NCI-H1417 (cell line): ENCODE data around the gene UBE2K.
"Not testable (repeated sequence)": the region's sequence is repeated elsewhere in the genome, so short reads cannot be mapped to it uniquely, and the experiment has no call there.

Experiments used
- DNase-seq, 3 experiments: peaks; one replicate each; lab custom pipeline; 2025; lab: John Stamatoyannopoulos, UW

UBE2K gene

GRCh38 chr4:39689970-39690369 lies 8.0 kb upstream of the UBE2K start:
- no peak for DNase-seq

DNA sequence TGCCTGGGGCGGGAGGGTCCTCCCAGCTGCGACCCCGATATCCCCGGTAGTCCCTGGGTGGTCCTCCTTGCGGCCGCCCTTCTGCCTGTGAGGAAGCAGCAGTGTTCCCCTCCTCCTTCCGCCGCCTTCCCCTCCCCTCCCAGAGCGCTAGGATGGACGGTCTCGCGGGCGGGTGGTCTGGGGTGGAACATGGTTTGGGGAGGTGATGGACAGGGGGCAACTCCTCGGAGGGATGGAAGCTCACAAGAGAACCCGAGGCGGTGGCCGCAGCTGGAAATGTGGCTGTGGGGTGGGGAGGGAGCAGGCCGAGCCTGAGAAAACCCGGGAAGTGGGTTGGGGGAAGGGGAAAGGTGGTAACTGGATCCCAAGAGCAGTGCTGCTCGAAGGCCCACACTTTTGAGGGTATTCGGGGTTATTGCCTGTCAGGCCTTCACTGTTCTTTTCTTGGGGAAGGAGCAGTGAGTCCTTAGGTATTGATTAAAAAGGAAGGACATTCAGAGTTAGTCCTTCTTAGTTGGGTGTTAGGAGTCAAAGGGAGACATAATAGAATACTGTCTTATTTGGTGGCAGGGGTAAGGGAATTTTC lies 581 bp downstream of the UBE2K start:
- peak; percentile 50 to 84 (median 71) for DNase-seq

GRCh38 chr4:39699687-39700409 lies 1.9 kb downstream of the UBE2K start:
- DNase-seq: no peak

DNA sequence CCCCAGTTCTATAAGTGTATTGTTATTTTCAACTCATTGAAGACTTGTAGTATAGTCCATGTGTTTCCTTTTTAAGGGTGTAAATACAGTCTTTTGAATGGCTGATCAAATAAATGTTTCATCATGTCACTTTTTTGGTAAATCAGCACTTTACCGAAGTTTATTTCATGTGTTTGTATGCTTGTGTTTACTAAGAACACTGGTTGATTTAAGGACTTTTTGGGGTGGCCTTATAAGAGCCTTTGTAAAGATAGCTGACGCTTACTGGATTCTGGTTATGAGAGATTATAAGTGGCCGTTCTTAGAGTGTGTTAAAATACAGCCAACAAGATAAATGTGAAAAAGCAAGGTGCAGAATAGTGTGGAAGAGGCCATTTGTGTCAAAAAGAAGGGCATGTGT lies 2.6 kb downstream of the UBE2K start:
- no peak for DNase-seq

DNA sequence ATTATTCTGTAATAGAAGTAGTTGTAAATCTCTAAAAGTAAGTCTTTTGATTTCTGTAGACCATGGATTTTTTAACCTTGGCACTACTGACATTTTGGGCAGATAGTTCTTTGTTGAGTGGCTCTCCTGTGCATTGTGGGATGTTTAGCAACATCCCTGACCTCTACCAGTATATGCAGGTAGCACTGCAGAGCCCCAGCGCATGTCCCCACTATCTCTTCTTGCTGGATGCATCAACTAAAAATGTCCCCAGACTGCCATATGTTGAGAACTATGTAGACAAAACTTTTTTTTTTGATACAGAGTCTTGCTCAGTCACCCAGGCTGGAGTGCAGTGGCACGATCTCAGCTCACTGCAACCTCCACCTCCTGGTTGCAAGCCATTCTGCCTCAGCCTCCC lies 4.8 kb downstream of the UBE2K start:
- DNase-seq: no peak

GRCh38 chr4:39704789-39705188 lies 6.9 kb downstream of the UBE2K start:
- DNase-seq: not testable (repeated sequence)

DNA sequence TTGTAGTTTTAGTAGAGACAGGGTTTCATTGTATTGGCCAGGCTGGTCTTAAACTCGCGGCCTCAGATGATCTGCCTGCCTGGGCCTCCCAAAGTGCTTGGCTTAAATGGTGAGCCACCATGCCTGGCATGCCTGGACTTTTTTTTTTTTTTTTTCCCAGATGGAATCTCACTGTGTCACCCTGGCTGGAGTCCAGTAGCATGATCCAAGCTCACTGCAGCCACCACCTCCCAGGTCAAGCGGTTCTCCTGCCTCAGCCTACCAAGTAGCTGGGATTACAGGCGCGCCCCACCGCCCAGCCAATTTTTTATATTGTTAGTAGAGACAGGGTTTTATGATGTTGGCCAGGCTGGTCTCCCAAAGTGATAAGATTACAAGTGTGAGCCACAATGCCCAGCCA lies 8.4 kb downstream of the UBE2K start:
- DNase-seq: no peak

- no peak for DNase-seq
These were observed 9.0 kb downstream of the UBE2K start for GRCh38 chr4:39706741-39707511.

DNA sequence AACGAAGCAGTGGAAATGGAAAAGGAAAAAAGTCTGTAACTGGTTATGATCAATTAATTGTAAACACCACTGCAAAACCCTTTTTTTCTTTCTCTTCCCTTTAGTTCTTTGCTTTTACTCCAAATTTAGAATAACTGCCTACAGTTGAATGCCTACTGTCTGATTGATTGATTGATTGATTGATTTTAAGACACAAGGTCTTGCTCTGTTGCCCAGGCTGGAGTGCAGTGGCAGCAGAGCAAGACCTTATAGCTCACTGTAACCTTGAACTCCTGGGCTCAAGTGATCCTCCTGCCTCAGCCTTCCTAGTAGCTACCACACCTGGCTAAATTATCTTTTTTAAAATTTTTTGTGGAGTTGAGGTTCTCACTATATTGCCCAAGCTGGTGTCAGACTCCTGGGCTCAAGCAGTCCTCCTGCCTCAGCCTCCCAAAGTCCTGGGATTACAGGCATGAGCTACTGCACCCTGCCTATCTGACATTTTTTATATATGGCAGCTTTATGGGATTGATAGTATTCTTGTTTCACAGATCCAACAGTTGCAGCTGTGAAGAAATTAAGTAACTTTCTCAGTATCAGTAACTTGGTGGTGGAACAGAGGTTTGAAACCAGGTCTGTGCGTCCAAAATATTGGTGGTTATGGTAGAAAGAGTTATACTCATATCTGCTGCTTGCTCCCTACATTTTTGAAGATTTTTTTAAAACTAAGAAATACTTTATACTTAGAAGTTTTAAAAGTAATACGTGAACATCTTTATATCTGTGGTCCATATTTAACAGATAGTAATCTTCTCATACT lies 12.4 kb downstream of the UBE2K start:
- DNase-seq: no peak

DNA sequence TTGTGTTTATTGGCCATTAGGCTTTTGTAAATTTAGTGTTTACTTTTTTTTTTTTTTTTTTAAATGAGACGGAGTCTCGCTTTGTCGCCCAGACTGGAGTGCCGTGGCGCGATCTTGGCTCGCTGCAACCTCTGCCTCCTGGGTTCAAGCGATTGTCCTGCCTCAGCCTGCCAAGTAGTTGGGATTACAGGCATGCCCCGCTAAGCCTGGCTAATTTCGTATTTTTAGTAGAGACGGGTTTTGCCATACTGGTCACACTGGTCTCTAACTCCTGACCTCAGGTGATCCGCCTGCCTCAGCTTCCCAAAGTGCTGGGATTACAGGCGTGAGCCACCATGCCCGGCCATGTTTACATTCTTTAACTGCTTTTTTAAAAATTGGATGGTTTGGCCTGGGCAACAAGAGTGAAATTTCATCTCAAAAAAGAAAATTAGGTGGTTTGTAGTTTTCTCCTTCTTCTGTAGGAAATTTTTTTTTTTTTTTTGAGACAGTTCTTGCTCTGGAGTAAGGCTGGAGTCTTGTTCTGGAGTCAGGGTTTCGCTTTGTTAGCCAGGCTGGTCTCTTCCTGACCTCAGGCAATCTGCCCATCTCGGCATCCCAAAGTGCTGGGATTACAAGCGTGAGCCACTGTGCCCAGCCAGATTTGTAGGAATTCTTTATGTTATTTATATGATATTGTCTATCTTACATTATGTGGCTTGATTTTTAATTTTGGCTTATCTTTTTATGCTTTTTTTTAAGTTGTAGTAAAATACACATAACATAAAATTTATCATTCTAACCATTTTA lies 15.1 kb downstream of the UBE2K start:
- DNase-seq: no peak

DNA sequence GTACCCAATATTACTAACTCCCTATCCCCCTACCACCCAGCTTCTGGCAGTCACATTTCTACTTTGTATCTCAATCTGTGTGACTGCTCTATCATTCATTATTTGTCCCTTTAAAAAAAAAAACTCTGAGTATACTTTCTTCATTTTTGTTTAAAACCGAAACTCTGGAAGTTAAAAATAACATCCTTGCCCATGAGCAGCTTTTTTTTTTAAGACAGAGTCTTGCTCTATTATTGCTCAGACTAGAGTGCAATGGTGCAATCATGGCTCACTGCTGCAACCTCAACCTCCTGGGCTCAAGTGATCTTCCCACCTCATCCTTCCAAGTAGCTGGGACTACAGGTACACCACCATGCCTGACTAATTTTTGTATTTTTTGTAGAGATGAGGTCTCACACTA lies 15.8 kb downstream of the UBE2K start:
- no peak for DNase-seq

DNA sequence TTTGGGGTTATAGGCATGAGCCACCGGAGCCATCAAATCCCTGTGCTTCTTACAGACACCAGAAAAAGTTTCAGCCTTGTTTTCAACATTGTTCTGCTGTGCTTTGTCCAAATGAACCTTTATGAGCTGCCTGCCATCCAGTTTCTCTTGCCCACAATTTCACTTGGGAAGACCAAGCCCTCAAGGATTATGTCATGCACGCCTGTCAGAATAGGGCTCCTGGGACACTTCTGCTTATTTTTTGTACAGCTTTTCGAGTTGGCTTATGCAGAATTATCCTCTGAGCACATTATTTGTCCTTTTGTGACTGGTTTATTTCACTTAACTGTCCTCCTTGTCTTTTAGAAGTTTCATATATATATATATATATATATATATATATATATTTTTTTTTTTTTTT lies 16.2 kb downstream of the UBE2K start:
- DNase-seq: no peak

GRCh38 chr4:39715788-39716187 lies 17.9 kb downstream of the UBE2K start:
- DNase-seq: no peak

DNA sequence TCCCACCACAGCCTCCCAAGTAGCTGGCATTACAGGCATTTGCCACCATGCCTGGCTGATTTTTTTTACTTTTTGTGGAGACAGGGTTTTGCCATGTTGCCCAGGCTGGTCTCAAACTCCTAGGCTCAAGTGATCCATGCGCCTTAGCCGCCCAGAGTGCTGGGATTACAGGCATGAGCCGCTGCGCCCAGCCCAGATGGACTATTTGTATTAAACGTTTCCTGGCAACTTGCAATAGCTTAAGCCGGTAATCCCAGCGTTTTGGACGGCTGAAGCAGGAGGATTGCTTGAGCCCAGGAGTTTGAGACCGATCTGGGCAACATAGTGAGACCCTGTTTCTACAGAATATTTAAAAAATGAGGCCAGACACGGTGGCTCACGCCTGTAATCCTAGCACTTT lies 18.4 kb downstream of the UBE2K start:
- no peak for DNase-seq

DNA sequence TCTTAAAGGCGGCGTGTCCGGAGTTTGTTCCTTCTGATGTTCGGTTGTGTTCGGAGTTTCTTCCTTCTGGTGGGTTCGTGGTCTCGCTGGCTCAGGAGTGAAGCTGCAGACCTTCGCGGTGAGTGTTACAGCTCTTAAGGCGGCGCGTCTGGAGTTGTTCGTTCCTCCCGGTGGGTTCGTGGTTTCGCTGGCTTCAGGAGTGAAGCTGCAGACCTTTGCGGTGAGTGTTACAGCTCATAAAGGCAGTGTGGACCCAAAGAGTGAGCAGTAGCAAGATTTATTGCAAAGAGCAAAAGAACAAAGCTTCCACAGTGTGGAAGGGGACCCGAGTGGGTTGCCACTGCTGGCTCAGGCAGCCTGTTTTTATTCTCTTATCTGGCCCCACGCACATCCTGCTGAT lies 19.8 kb downstream of the UBE2K start:
- not testable (repeated sequence) for DNase-seq

- no peak for DNase-seq
These were observed 20.7 kb downstream of the UBE2K start for GRCh38 chr4:39718366-39719323.

- no peak for DNase-seq
These were observed 22.1 kb downstream of the UBE2K start for GRCh38 chr4:39719804-39720580.

- not testable (repeated sequence) for DNase-seq
These were observed 23.3 kb downstream of the UBE2K start for GRCh38 chr4:39721273-39721672.

GRCh38 chr4:39721788-39722187 lies 23.9 kb downstream of the UBE2K start:
- DNase-seq: no peak

DNA sequence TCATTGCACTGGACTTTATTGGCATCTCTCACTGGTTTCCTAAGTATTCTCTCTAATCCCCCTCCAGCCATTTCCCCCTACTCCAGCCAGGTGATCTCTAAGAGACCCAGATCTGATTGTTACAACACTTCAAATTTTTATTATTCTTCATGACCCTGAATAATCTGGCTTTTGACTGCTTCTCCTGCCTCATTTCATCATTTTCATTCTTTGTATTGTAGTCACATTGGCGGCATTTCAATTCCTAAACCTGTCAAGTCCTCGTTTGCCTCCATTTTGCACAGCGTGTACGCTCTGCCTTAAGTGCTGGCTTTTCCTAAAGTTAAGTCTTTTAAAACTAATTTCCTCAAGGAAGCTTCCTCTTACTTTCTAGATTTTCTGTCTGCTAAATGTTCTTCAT lies 31.6 kb downstream of the UBE2K start:
- no peak for DNase-seq
